NK-92 (cell line): ENCODE results near the gene THAP7.

Experiments used
- DNase-seq: peaks from one replicate; lab custom pipeline; 2025; ENCODE audit not compliant: unreplicated experiment; lab: John Stamatoyannopoulos, UW

The THAP7 gene

DNA sequence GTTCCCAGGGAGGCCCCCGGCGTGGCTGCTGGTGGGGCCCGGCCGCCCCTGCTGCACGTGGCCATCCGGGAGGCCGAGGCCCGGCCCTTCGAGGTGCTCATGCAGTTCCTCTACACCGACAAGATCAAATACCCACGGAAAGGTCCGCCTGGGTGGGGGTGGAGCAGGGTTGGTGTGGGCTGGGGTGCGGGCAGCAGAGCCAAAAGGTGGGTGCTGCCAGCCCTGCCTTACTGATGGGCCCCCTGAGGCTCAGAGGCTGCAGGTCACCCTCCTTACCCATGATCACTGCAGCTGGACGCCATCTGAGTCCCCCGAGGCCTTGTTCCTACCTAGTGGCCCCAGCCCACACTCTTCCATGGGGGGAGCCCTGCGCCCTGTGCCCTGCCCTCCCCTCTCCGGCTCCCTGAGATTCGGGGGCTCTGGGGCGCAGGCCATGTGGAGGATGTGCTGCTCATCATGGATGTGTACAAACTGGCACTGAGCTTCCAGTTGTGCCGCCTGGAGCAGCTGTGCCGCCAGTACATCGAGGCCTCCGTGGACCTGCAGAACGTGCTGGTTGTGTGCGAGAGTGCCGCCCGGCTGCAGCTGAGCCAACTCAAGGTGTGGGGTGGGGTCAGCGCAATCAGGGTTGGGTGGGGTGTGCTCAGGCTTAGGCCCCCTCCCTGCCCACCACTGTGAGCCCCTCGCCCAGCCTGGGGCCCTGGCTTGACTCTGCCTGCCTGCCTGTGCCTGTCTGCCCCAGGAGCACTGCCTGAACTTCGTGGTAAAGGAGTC lies 7.6 kb downstream of the THAP7 start:
- no peak for DNase-seq

DNA sequence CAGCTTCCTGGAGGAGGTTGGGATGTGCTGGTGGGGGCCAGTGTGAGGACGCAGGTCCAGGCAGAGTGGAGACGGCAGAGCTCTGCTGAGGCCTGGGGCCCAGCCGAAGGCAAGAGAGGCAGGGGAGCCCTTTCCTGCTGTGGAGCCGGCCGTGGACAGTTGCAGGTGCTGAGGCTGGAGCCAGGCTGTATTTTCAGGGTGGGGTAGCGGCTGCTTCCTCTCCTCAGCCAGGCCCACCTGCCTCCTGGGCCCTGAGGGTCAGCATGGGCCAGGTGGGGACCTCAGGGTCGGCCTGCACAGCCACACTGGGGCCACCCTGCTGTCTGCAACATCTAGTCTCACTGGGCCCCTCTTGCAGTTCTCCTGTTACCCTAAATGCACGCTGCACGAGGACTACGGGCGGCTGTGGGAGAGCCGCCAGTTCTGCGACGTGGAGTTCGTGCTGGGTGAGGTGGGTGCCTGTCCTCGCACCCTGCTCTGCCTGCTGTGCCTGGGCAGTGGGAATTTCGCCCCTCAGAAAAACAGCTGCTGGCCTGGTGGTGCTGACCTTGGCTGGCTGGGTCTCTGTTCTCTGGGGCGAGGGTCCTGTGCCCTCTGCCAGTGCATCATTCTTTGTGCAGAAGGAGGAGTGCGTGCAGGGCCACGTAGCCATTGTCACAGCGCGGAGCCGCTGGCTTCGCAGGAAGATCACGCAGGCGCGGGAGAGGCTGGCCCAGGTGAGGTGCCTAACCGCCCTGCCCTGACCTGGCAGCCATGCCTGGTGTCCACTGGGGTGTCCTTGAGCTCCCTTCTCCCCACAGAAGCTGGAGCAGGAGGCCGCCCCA lies 8.4 kb downstream of the THAP7 start:
- DNase-seq: no peak

DNA sequence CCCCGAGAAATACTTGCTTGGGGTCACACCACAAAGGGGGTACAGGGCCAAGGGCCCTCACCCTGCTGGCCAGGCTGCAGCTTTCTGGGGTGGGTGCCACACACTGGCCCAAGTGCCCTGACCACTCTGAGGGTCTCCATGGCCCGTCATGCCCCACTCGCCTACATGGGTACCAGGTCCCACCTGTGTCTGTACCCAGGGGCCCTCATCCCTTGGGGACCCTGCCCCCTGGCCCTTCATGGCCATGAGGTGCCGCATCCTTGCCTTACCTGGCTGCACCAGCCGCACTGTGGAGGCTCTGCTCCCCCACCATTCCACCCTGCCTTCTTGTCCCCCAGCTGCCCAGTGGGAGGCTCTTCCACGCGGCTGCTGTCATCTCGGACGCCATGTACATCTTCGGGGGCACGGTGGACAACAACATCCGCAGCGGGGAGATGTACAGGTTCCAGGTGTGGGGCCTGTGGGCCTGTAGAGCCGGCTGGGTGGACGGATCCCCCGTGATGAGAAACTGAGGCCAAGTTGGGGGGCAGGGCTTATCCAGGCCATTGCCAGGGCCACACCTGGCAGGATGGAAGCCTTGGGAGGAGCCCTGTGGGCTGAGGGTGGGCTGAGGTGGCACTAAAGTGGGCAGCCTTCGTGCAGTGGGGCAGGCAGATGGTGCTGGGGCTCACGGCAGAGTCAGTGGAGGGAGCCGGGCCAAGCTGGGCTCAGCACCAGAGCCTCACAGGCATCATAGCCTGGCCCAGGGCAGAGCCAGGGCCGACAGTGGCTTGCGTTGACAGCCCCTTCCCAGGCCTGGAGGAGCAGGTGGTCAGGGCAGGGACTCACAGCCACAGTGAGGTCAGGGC lies 9.2 kb downstream of the THAP7 start:
- no peak for DNase-seq

DNA sequence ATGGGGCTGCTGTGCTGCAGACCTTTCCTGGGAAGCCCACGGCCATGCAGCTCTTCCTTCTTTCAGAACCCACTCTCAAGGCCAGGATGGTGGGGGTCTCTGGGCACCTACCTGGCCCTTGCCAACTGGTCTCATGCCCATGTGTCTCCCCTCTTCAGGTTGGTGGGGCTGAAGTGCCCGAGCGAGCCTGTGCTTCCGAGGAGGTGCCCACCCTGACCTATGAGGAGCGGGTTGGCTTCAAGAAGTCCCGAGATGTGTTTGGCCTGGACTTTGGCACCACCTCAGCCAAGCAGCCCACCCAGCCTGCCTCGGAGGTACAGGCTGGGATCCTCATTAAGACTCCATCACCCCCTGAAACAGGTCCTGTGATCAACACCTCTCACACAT lies 9.9 kb downstream of the THAP7 start:
- DNase-seq: no peak

DNA sequence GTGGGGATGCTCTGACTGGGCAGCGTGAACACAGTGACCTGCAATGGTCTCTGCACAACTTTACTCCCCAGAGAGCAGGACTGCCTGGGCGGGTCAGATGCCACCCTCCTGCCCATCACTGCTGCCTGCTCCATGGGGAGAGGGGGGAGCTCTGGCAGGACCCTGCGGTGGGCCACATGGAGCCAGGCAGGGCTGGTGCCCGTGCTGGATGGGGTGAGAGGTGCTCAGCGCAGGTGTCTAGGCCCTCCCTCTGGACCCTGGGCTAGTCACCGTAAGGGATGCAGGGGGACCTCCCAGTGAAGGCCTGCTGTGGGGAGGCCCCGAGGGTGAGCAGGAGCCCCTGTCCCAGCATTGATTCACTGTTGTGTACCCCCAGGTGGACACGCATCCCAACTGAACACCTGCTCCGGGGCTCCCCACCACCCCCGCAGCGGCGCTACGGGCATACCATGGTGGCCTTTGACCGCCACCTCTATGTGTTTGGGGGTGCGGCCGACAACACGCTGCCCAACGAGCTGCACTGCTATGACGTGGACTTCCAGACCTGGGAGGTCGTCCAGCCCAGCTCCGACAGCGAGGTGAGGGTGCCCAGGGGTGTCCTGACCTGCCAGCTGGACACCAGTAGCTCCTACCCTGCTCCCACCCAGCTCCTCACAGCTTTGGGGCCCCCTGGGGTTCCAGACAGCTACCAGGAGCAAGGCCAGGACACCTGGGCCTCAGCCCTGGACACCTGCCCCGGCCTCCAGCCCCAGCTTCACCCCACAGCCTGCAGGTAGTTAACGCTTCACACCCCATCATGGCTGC lies 10.5 kb downstream of the THAP7 start:
- no peak for DNase-seq

DNA sequence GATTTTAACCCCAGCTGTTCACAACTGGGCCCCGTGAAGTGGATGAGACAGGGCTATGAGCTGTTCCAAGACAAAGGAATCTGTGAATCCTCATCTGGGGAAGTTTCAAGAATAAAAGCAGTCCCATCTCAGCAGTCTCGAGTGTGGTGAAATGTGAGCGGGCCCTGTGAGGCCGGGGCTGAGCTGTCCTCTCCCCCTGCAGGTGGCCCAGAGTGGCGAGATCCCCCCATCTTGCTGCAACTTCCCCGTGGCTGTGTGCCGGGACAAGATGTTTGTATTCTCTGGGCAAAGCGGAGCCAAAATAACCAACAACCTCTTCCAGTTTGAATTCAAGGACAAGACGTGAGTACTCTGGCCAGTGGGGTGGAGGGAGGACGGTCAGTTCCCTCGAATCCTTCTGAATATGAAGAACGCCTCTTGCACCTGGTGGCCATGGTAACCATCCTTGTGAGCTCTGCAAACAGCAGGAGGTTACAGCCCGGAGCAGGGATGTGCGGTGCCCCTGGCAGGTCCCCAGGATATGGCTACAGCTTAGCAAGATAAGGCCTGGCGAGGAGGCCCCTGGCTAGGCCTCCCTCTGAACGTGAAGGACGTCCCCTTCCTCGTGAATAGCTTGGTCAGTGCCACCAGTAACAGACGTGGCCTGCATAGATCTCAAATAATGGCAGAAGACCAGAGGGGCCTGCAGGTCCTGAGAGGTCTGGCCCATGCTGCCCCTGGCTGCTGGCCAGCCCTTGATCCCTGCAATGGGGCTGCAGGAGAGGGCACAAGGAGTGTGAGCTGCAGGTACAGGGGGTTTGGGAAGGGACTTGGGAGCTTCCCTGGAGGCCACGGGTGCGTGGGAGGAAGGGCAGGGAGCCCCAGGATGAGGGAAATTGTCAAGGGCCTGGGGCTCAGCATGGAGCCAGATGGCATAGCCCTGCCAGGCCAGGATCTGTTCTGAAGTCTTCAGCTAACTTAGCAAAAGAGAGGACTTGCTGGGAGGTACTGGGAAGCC lies 11.4 kb downstream of the THAP7 start:
- DNase-seq: no peak

DNA sequence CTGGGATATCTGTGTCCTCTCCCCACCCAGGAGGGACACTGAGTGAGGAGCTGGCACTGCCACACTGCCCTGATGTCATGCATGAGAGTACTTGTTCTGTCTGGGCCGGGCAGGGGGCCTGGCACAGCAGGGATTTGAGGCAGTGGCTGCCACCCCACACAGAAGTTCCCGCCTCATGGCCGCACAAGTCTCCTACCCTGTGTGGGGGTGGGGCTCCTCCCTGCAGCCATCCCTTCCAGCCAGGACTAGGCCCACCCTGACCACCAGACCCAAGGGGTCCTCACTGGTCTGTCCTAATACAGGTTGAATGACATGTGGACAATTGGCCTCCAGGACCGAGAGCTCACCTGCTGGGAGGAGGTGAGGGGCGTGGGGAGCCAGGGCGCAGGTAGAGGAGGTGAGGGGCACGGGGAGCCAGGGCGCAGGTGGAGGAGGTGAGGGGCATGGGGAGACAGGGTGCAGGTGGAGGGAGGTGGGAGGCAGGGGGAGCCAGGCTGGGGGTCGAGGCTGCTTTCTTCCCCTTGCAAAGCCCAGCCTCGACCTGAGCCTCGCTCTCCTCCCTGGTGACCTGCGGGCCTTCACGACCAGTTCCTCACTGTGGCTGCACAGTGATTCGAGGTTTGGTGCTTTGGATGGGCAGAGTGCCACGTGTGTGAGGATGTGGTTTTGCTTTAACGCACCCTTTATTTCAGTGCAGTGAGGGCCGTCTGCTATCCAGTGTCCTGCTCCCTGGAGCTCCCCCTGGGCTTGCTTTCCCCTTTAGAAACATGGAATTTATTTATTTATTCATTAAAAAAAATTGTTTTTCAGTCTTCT lies 12.4 kb downstream of the THAP7 start:
- DNase-seq: no peak

DNA sequence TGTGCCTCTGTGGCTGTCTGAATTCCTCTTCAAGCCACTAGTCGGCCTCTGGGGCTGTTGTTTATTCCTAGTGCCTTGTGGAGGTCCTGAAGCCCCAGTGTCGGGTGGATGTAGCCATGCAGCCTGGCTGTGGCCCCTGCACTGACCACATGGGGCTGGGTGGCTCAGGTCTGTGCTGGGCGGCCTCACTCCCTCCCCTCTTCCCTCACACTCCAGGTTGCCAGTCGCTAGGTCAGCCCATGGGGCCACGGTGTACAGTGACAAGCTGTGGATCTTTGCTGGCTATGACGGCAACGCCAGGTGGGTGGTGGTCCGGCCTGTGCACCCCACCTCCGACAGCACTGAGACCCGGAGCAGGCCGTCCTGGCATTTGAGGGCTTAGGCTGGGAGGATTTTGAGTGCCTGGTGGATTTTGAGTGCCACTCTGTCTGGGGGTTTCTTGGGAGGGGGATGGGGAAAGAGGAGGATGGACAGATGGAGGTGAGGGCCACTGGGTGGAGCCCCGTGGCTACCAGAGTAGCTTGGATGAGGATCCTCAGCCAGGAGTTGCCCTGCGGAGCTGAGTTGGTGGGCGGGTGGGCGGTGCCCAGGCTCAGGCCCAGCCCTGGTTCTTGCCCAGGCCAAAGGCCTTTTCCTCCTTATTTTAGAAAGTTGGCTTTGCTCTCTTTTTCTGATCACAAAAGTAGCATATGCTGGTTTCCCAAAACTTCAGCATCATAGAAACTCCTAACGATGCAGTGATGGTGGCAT lies 13.2 kb downstream of the THAP7 start:
- no peak for DNase-seq

DNA sequence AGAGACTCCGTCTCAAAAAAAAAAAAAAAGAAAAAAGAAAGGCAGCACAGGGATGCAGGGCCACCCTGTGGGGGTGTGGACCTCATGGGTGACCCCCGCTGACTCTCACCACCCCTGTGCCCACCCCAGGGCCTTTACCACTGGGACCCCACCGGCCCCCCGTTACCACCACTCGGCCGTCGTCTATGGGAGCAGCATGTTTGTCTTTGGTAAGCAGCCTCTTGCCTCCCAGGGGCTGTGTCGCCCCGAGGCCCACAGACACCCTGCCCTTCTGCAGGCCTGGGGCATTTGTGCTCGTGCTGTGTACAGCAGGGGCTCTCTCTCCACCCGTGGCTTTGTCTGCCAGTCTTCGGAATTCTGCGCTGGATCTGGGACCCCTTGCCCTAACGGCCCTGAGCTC lies 14.5 kb downstream of the THAP7 start:
- no peak for DNase-seq

DNA sequence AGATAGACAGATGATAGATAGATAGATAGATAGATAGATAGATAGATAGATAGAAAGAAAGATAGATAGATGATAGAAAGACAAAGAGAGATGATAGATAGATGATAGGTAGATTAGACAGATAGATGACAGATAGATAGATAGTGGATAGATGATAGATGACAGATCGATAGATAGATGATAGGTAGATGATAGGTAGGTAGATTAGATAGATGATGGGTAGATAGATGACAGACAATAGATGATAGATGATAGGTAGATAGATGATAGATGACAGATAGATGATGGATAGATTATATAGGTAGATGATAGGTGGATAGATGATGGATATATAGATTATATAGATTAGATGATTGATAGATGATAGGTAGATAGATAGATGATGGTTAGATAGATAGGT lies 15.6 kb downstream of the THAP7 start:
- no peak for DNase-seq

DNA sequence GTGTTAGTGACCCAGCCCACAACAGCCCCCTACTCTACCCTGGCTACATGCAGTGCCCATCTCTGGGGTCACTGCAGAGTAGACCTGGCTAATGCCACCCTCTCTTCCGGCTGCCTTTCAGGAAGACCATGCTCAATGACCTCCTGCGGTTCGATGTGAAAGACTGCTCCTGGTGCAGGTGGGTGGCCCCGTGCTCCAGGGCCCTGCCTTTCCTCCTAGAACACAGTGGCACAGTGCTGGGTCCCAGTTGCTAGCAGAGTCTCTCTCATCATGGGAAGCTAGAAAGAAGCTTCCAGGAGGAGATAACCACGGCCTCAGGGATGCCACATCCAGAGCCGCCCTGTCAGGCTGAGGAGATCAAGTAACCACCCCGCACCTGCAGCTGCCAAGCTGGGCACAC lies 16.2 kb downstream of the THAP7 start:
- DNase-seq: no peak

DNA sequence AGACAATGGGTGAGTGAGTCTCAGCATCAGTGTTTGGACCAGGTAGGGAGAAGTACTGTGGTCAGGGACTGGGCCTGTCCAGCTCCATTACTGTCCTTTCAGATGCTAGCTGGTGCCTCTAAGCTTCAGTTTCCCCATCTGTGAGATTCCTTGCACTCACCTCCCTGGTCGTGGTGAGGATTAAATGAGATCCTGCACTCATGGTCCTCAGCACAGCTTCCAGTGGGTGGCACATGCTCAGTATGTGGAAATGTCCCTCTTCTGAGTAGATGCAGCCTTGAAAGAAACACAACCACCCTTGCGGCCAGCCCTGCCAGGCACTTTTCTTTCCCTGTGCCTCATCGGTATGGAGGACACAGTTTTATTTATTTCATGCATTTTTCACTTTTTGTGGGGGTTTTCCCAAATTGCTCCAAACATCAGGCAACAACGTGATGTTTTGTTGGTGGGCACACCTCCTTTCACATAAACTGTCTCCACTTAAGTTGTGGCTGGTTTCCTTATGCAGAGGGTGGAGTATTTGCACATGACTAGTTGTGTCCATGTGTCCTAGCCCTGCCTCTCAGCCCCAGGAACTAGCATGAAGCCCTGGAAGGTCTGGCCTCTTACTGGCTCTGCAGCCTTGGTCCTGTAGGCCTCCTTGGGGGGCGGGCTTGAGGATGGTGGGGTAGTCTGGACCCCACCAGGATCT lies 18.7 kb downstream of the THAP7 start:
- DNase-seq: no peak

DNA sequence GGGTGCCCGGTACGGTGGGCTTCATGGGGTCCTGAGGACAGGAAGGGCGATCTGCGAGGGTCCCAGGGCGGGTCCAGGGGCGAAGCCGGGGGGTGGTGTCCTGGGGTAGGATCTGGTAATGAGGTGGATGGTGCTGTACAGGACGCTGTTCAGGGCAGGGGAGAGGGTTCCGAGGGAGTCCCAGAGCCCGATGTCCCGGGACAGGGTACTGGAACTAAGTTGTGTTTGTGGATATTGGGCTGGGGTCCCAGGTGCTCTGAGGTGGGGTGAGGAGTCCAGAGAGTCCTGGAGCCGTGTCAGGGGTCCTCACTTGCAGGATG lies 19.4 kb downstream of the THAP7 start:
- DNase-seq: no peak

DNA sequence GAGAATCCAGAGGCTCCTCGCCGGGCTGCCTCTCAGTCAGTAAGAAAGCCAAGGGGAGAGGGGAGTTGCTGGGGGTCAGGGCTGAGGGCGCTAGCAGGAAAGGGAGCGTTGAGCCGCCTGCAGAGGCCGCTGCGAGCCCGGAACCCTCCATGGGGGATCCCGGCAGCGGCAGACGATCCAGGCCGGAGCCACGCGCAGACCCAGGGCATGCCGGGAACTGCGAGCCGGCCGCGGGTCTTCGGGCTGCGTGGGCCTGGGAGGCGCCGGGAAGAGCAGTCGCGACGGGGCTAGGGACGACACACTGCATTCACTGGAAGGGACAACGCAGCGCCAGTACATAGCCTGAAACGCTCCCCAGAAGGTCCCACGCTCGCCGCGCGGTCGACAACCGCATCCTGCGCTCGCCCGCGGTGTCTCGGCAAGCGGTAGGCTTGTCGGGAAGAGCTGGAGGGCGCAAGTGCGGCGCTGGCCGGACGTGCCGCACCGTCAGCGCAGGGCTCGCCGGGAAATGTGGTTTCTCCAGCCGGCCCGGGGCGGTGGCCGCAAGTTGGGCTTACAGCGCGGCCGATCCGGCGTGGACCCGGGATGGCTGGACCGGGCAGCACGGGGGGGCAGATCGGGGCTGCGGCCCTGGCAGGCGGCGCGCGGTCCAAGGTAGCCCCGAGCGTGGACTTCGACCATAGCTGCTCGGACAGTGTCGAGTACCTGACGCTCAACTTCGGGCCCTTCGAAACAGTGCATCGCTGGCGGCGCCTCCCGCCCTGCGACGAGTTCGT lies 19.9 kb downstream of the THAP7 start, which contains the start of gene LZTR1:
LZTR1 (plus strand) TSS at position 511 of the 776 bp plus-strand sequence; CDS start at position 586, 75 bp downstream.
- no peak for DNase-seq

DNA sequence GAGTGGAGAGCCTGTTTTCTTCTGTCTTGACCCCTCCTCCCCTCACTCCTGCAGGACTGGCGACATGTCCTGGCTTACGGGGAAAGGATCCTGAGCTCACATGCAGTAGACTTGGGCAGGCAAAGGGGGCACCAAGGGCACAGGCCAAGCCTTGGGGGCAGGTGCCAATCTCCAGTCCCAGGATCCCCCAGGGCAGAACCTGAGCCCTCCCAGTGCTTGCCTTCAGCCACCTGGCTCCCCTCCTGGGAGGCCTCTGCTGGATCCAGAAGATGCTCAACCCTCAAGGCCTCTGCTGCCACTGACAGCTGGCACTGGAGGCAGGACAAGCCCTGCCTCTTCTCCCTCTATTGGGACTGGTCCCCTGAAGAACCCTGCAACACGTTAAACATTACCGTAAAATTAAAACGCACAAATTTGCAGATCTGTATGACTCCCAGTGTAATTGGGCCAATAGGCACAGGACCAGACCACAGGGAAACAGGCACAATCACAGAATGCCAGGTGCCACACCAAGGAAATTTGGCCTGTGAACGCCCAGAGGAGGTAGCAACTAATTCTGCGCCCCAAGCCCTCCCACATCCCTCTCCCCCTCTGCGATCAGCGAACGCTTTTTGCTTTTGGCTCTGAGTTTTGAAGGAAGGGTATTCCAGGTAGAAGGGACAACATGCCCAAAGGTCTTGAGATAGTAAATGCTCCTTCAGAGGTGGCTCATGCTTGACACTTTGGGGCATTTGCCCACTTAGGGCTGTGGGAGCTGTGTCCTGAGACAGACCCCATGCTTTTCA lies 20.8 kb downstream of the THAP7 start:
- no peak for DNase-seq

DNA sequence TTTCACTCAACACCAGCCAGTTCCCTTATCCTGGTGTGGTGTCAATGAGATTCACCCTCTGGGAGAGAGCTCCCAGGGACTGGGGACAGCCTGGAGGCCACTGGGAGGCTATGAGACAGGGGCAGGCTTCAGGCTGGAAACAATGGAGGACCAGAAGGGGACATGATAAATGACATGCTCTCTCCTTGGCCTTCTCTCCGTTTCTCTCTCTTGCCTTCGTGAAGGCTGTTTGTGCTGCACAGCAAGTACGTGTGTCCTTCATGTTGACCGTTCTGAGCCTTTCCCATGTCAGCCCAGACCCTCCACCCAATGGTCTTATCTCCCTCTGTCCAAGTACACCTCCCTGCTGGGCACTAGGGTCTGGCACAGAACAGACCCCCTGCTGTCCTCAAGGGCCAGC lies 21.4 kb downstream of the THAP7 start:
- no peak for DNase-seq
